GM23338 (cell line): ENCODE data around the gene MTREX.

Experiments
- CREB1 ChIP-seq: fragments of 250-450 bp; sonication (Bioruptor Pico); IDR thresholded peaks from 2 replicates; pipeline ENCODE4 v1.5.0; 2020; ENCODE audit warnings: low read depth, mild to moderate bottlenecking, moderate library complexity
- CTCF ChIP-seq, 2 experiments: fragments of 200-600 bp in 1 of 2; sonication (generic) in 1 of 2; conservative IDR thresholded peaks; 2 replicates each; pipeline versions ENCODE4 v1.5.1 to v1.6.1; 2016 to 2017; ENCODE audit warnings: antibody characterized with exemption in 2 of 2, low read depth in 2 of 2, mild to moderate bottlenecking in 2 of 2, moderate library complexity in 1 of 2
- EZH2 ChIP-seq: fragments of 200-600 bp; sonication (generic); IDR thresholded peaks from one replicate; pipeline ENCODE4 v1.8.0; 2017; ENCODE audit warnings: antibody characterized with exemption, mild to moderate bottlenecking, low read depth; ENCODE audit not compliant: unreplicated experiment
- EZH2phosphoT487 ChIP-seq: fragments of 200-600 bp; sonication (generic); IDR thresholded peaks from one replicate; pipeline ENCODE4 v1.8.1; 2018; ENCODE audit warnings: antibody characterized with exemption; ENCODE audit not compliant: unreplicated experiment
- JUNB ChIP-seq: IDR thresholded peaks from one replicate; pipeline ENCODE4 v1.6.1; 2016; ENCODE audit warnings: antibody characterized with exemption; ENCODE audit not compliant: unreplicated experiment
- NANOG ChIP-seq: IDR thresholded peaks from 2 replicates; pipeline ENCODE4 v1.6.1; 2016; ENCODE audit warnings: antibody characterized with exemption, borderline replicate concordance
- POLR2AphosphoS5 ChIP-seq: IDR thresholded peaks from 2 replicates; pipeline ENCODE4 v1.6.1; 2016; ENCODE audit warnings: antibody characterized with exemption, low read depth
- REST ChIP-seq: IDR thresholded peaks from one replicate; pipeline ENCODE4 v1.6.1; 2018; ENCODE audit warnings: antibody characterized with exemption; ENCODE audit not compliant: unreplicated experiment
- STAT1 ChIP-seq: IDR thresholded peaks from one replicate; pipeline ENCODE4 v1.6.1; 2016; ENCODE audit warnings: antibody characterized with exemption; ENCODE audit not compliant: unreplicated experiment
- ZNF114 ChIP-seq: fragments of 250-450 bp; sonication (Bioruptor Pico); IDR thresholded peaks from 2 replicates; pipeline ENCODE4 v1.5.0; 2020; ENCODE audit warnings: mild to moderate bottlenecking, moderate library complexity
- ZNF331 ChIP-seq: fragments of 250-450 bp; sonication (Bioruptor Pico); IDR thresholded peaks from 2 replicates; pipeline ENCODE4 v1.5.0; 2020; ENCODE audit warnings: low read depth, mild to moderate bottlenecking, moderate library complexity
- TF ChIP-seq, protein P1 (sequence below): IDR thresholded peaks from 2 replicates; pipeline ENCODE4 v1.6.1; 2016; ENCODE audit warnings: antibody characterized with exemption
- TF ChIP-seq, protein P2 (sequence below): fragments of 250-450 bp; sonication (Bioruptor Pico); IDR thresholded peaks from 2 replicates; pipeline ENCODE4 v1.5.0; 2020; ENCODE audit warnings: mild to moderate bottlenecking, moderate library complexity

DNA sequence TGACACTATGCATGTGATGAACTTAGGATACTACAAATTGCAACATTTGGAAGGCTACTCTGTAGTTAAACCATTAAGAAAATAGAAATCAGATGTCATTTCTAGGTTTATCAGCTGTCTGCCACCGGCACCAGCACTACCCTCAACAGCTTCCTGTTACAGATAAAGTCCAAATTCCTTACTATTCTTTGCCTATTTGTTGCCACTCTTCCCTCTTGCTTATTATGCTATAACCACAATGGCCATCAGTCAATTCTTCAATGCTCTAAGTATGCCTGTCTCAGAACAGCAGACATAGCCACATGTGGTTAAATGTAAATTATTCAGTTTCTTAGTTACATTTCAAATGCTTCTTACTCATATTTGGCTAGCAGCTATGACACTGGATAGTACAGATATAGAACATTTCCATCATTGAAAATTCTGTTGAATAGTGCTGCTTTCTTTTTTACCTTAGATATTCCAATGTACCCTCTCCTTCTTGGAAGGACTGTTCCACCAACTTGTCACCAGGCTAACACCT lies 21.3 kb upstream of the MTREX start:
- TF ChIP-seq REST (no peak), EZH2phosphoT487 (no peak), CTCF (conservative IDR thresholded peaks at IDR 0.05; ENCODE audit: low read depth in 2 of 2) (no peak), ZNF114 (CRISPR knock-in tag) (no peak), POLR2AphosphoS5 (no peak), EZH2 (no peak), STAT1 (no peak), JUNB (no peak), CREB1 (CRISPR knock-in tag) (no peak), ZNF331 (CRISPR knock-in tag) (no peak), NANOG (no peak)
- TF ChIP-seq, protein P1, sequence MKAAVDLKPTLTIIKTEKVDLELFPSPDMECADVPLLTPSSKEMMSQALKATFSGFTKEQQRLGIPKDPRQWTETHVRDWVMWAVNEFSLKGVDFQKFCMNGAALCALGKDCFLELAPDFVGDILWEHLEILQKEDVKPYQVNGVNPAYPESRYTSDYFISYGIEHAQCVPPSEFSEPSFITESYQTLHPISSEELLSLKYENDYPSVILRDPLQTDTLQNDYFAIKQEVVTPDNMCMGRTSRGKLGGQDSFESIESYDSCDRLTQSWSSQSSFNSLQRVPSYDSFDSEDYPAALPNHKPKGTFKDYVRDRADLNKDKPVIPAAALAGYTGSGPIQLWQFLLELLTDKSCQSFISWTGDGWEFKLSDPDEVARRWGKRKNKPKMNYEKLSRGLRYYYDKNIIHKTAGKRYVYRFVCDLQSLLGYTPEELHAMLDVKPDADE: no peak
- TF ChIP-seq, protein P2, sequence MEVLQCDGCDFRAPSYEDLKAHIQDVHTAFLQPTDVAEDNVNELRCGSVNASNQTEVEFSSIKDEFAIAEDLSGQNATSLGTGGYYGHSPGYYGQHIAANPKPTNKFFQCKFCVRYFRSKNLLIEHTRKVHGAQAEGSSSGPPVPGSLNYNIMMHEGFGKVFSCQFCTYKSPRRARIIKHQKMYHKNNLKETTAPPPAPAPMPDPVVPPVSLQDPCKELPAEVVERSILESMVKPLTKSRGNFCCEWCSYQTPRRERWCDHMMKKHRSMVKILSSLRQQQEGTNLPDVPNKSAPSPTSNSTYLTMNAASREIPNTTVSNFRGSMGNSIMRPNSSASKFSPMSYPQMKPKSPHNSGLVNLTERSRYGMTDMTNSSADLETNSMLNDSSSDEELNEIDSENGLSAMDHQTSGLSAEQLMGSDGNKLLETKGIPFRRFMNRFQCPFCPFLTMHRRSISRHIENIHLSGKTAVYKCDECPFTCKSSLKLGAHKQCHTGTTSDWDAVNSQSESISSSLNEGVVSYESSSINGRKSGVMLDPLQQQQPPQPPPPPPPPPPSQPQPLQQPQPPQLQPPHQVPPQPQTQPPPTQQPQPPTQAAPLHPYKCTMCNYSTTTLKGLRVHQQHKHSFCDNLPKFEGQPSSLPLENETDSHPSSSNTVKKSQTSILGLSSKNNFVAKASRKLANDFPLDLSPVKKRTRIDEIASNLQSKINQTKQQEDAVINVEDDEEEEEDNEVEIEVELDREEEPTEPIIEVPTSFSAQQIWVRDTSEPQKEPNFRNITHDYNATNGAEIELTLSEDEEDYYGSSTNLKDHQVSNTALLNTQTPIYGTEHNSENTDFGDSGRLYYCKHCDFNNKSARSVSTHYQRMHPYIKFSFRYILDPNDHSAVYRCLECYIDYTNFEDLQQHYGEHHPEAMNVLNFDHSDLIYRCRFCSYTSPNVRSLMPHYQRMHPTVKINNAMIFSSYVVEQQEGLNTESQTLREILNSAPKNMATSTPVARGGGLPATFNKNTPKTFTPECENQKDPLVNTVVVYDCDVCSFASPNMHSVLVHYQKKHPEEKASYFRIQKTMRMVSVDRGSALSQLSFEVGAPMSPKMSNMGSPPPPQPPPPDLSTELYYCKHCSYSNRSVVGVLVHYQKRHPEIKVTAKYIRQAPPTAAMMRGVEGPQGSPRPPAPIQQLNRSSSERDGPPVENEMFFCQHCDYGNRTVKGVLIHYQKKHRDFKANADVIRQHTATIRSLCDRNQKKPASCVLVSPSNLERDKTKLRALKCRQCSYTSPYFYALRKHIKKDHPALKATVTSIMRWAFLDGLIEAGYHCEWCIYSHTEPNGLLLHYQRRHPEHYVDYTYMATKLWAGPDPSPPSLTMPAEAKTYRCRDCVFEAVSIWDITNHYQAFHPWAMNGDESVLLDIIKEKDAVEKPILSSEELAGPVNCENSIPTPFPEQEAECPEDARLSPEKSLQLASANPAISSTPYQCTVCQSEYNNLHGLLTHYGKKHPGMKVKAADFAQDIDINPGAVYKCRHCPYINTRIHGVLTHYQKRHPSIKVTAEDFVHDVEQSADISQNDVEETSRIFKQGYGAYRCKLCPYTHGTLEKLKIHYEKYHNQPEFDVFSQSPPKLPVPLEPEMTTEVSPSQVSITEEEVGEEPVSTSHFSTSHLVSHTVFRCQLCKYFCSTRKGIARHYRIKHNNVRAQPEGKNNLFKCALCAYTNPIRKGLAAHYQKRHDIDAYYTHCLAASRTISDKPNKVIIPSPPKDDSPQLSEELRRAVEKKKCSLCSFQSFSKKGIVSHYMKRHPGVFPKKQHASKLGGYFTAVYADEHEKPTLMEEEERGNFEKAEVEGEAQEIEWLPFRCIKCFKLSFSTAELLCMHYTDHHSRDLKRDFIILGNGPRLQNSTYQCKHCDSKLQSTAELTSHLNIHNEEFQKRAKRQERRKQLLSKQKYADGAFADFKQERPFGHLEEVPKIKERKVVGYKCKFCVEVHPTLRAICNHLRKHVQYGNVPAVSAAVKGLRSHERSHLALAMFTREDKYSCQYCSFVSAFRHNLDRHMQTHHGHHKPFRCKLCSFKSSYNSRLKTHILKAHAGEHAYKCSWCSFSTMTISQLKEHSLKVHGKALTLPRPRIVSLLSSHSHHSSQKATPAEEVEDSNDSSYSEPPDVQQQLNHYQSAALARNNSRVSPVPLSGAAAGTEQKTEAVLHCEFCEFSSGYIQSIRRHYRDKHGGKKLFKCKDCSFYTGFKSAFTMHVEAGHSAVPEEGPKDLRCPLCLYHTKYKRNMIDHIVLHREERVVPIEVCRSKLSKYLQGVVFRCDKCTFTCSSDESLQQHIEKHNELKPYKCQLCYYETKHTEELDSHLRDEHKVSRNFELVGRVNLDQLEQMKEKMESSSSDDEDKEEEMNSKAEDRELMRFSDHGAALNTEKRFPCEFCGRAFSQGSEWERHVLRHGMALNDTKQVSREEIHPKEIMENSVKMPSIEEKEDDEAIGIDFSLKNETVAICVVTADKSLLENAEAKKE (CRISPR knock-in tag): no peak
